ENCODE data around the gene MRI1.
"Not testable (repeated sequence)": the region's sequence is repeated elsewhere in the genome, so short reads cannot be mapped to it uniquely, and the experiment has no call there.

Gene MRI1

GRCh38 chr19:13764101-13764807, at the start of gene MRI1:
TSS of gene MRI1 (plus strand) at chr19:13764522. CDS start at chr19:13764589, 67 bp downstream.
- FAIRE-seq = no peak

GRCh38 chr19:13717194-13717643, 47.1 kb upstream of the MRI1 start:
- FAIRE-seq (no peak), DNase-seq (ENCODE audit: low spot score) (no peak)

More at GRCh38 chr19:13764101-13764807, at the start of gene MRI1:
- DNase-seq (ENCODE audit: low spot score) = no peak

- FAIRE-seq (no peak), DNase-seq (ENCODE audit: low spot score) (peak; percentile 26)
Observed at GRCh38 chr19:13718733-13719132, 45.6 kb upstream of the MRI1 start.

DNA sequence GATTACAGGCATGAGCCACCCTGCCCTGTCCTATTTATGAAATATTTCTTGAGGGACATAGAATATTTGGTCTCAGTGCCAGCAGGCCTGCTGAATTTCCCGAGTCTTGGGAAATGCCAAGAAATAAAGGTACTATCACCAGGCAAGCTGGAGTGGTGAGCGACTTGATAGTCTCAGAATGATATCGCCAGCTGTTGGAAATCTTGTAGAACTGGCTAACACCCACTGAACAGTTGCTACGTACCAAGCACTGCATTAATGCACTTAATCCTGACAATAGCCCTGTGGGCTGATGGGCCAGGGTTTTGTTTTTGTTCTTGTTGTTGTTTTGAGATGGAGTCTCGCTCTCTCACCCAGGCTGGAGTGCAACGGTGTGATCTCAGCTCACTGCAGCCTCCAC, 42.2 kb upstream of the MRI1 start:
- no peak for DNase-seq (ENCODE audit: low spot score)
- no peak for FAIRE-seq

DNA sequence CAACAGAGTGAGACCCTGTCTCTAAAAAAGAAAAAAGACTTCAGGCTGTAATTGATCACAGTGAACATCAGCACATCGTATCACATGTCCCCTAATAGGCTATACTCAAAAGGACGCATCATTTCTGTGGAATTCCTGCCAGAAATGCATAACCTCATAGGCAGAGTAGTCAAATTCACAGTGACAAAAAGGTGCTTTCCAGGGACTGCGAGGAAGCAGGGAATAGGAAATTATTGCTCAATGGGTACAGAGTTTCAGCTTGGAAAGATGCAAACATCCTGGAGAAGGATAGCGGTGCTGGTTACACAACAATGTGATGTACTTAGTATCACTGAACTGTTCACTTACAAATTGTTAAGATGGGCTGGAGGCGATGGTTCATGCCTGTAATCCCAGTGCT, 41.1 kb upstream of the MRI1 start:
- DNase-seq (ENCODE audit: low spot score) = peak; percentile 18
- FAIRE-seq = no peak

GRCh38 chr19:13726323-13726722, 38.0 kb upstream of the MRI1 start:
- DNase-seq (ENCODE audit: low spot score) (no peak), FAIRE-seq (no peak)

DNA sequence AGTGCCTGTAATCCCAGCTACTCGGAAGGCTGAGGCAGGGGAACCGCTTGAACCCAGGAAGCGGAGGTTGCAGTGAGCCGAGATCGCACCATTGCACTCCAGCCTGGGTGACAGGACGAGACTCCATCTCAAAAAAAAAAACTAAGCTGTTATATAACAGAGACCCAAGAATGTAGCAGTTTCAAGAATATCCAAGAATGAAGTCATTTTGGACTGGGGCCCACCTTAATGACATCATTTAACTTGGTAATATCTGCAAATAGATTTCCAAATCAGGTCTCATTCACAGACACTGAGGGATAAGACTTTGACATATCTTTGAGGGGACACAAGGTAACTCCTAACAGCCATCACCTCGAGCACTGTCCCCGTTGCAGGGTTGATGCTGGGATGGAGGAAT, 36.5 kb upstream of the MRI1 start:
- no peak for FAIRE-seq
- DNase-seq (ENCODE audit: low spot score) = no peak

GRCh38 chr19:13729859-13730258, 34.5 kb upstream of the MRI1 start:
- peak; percentile 34 for FAIRE-seq

GRCh38 chr19:13731147-13731964, 33.0 kb upstream of the MRI1 start:
- peak; percentile 96 for DNase-seq (ENCODE audit: low spot score)
- peak; percentile 97 for FAIRE-seq

More at GRCh38 chr19:13729859-13730258, 34.5 kb upstream of the MRI1 start:
- no peak for DNase-seq (ENCODE audit: low spot score)

DNA sequence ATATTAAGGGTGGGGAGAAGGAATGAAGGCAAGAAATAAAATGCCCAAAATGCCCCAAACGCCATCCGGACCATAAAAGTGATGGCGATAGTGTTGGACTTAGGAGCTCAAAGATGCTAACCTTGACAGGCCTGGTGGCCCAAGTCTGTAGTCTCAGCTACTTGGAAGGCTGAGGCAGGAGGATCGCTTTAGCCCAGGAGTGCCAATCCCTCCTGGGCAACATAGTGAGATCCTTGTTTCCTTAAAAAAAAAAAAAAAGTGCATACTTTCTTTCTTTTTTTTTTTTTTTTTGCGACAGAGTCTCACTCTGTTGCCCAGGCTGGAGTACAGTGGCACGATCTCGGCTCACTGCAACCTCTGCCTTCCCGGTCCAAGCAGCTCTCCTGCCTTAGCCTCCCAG, 32.0 kb upstream of the MRI1 start:
- no peak for DNase-seq (ENCODE audit: low spot score)
- no peak for FAIRE-seq

- DNase-seq (ENCODE audit: low spot score) (no peak), FAIRE-seq (no peak)
Observed at GRCh38 chr19:13734751-13735150, 29.6 kb upstream of the MRI1 start.

DNA sequence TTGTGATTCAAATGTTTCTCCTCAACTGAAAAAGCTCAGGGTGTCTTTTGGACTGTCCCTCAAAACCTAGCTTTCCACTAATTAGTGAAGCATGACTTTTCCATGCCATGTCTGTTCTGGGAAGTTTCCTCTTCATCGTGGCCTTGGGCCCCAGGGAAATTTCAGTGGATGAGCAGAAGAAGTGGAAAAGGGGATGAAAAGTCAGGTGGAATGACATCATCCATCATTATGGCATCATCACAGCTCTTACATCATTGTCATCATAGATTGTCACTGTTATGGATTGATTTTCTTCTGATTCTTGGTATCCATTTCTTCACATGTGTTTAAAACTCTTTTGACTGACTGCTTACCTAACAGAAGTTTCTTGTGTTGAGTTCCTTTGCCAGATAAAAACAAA, 26.2 kb upstream of the MRI1 start:
- FAIRE-seq (no peak), DNase-seq (ENCODE audit: low spot score) (no peak)

DNA sequence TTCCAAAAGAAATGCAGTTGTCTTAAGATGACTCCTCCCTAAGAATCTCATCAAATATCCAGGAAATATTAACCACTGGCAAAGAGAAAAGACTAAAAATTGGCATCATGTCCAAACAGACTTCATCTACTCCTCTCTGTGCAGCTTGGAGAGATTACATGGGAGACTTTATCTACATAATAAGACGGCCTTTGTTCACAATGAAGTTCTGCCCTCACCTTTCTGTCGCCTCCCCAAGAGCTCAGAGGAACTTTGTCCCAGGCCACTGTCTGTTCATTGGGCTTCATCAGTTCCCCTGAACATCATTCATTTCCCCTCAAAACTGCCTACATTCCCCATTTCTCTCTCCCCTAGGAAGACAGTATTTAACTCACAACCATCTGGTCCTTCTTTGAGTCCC, 22.4 kb upstream of the MRI1 start:
- DNase-seq (ENCODE audit: low spot score) = no peak
- no peak for FAIRE-seq

- FAIRE-seq (no peak), DNase-seq (ENCODE audit: low spot score) (no peak)
Observed at GRCh38 chr19:13742756-13743155, 21.6 kb upstream of the MRI1 start.

DNA sequence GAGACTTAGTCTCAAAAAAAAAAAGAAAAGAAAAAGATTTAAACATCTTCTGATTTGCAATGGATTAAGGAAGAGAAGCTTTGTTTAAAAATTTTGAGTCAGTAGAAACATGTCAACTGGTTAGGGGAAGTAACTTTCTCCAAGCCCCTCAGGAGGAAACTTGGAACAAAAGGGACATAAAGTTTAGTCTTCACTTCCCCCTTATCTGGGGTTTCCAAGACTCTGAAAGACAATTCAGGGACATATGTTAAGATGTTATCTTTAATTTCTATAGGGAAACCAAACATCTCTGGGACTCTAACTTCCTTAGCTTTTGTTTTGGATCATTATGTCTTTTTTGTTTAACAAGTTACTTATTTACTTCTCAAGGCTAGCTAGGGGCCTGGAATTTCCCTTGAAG, 20.1 kb upstream of the MRI1 start:
- FAIRE-seq = no peak

GRCh38 chr19:13747098-13747453, 17.2 kb upstream of the MRI1 start:
- DNase-seq (ENCODE audit: low spot score) (no peak), FAIRE-seq (no peak)

More for the DNA sequence above, 20.1 kb upstream of the MRI1 start:
- DNase-seq (ENCODE audit: low spot score) = no peak

GRCh38 chr19:13748169-13748828, 16.0 kb upstream of the MRI1 start:
- DNase-seq (ENCODE audit: low spot score) (peak; percentile 5), FAIRE-seq (no peak)

GRCh38 chr19:13751436-13751835, 12.9 kb upstream of the MRI1 start:
- FAIRE-seq = no peak
- no peak for DNase-seq (ENCODE audit: low spot score)

GRCh38 chr19:13753622-13754021, 10.7 kb upstream of the MRI1 start:
- not testable (repeated sequence) for FAIRE-seq; DNase-seq (ENCODE audit: low spot score)

DNA sequence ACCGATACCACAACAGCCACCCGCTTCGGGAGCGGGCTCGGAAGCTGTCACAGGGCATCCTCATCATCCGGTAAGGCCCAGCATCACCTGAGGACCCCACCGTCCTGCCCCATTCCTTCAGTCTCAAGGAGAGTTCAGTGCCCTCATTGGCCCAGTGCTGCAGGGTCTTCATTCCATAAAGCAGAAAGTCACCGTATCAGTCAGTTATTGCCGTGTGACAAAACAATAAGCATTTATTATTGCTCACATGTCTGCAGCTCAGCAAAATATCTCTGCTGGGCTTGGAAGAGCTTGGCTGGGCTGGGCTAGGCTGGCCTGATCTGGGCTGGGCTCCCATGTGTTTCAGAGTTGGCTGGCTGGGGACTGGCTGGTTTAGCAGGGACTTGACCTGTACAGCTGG, 8.1 kb upstream of the MRI1 start:
- FAIRE-seq (no peak), DNase-seq (ENCODE audit: low spot score) (no peak)

DNA sequence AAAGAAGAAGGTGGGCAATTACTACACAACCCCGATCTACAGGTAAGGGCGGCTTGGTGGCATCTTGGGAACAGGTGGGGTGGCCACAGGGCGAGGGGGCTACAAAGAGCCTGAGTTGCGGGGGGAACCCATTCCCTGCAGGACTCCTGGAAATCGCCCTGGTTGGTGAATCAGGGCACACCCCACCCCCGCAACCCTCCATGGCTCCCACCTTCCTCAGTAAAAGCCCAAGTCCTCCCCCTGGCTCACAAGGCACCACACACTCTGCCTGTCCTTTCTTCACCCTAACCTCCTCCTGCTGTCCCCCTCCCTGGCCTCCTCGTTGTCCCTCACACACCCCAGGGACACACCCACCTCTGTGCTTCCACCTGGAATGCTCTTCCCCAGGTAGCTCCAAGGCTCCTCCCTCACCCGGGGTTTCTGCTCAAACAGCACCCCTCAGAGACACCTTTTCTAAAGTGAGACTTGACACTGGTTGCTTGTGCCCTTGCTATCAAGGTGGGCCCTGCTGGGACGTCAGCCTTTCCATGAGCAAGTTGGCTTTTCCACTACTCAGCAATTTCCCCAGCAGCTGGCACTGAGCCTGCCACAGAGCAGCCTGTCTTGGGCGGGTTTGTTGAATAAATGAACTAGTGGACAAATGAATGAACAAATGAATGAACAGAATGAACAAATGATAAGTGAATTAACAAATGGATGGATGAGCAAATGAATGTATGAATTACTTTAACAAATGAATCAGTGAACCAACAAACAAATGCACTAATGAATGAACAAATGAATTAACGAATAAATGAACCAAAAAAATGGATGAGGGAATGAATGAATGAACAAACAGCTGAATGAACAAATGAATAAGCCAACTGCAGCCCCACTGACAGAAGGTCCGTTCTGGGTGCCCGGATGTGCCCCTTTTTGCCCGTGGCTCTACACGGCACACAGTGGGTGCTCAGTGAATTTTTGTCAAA, 6.2 kb upstream of the MRI1 start:
- no peak for DNase-seq (ENCODE audit: low spot score)
- FAIRE-seq = no peak

Measured in RCC 7860 (cell line).